Panc1 (cell line): ENCODE results near the gene SATB1. TPM values are rescaled to one million over a fixed set of nuclear protein-coding genes. Genes with fewer than 3 reads are reported as not detected.
"Not testable (repeated sequence)": the region's sequence is repeated elsewhere in the genome, so short reads cannot be mapped to it uniquely, and the experiment has no call there.

ENCODE experiments used
- ATAC-seq: fragments of 200-7000 bp; cut with Tn5 transposase; 2 replicates; pipeline ENCODE4 v1.9.1; 2020; ENCODE audit warnings: mild to moderate bottlenecking, moderate library complexity
- BruUV-seq: library from RNA; stranded (reverse); fragments of 400-500 nt; replicated peaks from 2 replicates; lab custom pipeline; 2021; lab: Mats Ljungman, UMichigan
- CTCF ChIA-PET: fragments of 300-600 bp; sonication (Branson Sonifier 250); formaldehyde crosslinking; loops from one replicate; lab custom pipeline; 2022; ENCODE audit warnings: antibody characterized with exemption; lab: Charles Lee
- POLR2A ChIA-PET: fragments of 300-600 bp; sonication (Branson Sonifier 250); formaldehyde crosslinking; loops from one replicate; lab custom pipeline; 2022; ENCODE audit warnings: antibody characterized with exemption; lab: Charles Lee
- DNase-seq: peaks from one replicate; pipeline ENCODE4 v3.0.0-alpha.2; 2010; ENCODE audit warnings: low read depth, low spot score
- H3K27ac ChIP-seq: 2 replicates; pipeline ENCODE4 v1.5.1; 2011; ENCODE audit warnings: mild to moderate bottlenecking, low read length, inconsistent platforms
- H3K27me3 ChIP-seq: fragments of 200-500 bp; sonication (Bioruptor generic); 2 replicates; pipeline ENCODE4 v1.6.0; 2014; ENCODE audit warnings: low read length, inconsistent platforms; ENCODE audit not compliant: control insufficient read depth, insufficient read depth
- H3K36me3 ChIP-seq: fragments of 200-500 bp; sonication (Bioruptor generic); 2 replicates; pipeline ENCODE4 v1.5.1; 2014; ENCODE audit warnings: inconsistent platforms, mild to moderate bottlenecking, low read length, moderate library complexity; ENCODE audit not compliant: control insufficient read depth, insufficient read depth
- H3K4me1 ChIP-seq: 2 replicates; pipeline ENCODE4 v1.5.1; 2011; ENCODE audit warnings: inconsistent platforms, mild to moderate bottlenecking, low read length, moderate library complexity; ENCODE audit not compliant: control insufficient read depth, insufficient read depth
- H3K4me3 ChIP-seq, 2 experiments: 2 replicates each; pipeline ENCODE4 v1.5.1; 2011 to 2012; ENCODE audit warnings: low read depth in 2 of 2, low read length in 2 of 2, mild to moderate bottlenecking in 2 of 2, inconsistent platforms in 1 of 2, moderate library complexity in 1 of 2
- H3K9me3 ChIP-seq: fragments of 200-500 bp; sonication (Bioruptor generic); 2 replicates; pipeline ENCODE4 v1.5.1; 2014; ENCODE audit warnings: low read depth, mild to moderate bottlenecking, inconsistent platforms, low read length, moderate library complexity; ENCODE audit not compliant: control insufficient read depth, insufficient read depth
- CTCF ChIP-seq: fragments of 450-650 bp; IDR thresholded peaks from 2 replicates; pipeline ENCODE4 v1.5.1; 2017; ENCODE audit warnings: mild to moderate bottlenecking
- POLR2AphosphoS5 ChIP-seq: IDR thresholded peaks from 2 replicates; pipeline ENCODE4 v1.6.1; 2012; ENCODE audit warnings: mild to moderate bottlenecking, low read depth, low read length, moderate library complexity
- REST ChIP-seq, 2 experiments: IDR thresholded peaks; 2 replicates each; pipeline ENCODE4 v1.6.1; 2011 to 2012; ENCODE audit warnings: low read depth in 2 of 2, control low read depth in 1 of 2, low read length in 1 of 2, mild to moderate bottlenecking in 1 of 2, moderate library complexity in 1 of 2; ENCODE audit not compliant: insufficient read depth in 1 of 2
- SIN3A ChIP-seq: IDR thresholded peaks from 2 replicates; pipeline ENCODE4 v1.6.1; 2012; ENCODE audit warnings: low read depth, mild to moderate bottlenecking, low read length, moderate library complexity, borderline replicate concordance; ENCODE audit not compliant: insufficient read depth
- TCF7L2 ChIP-seq: IDR thresholded peaks from 2 replicates; pipeline ENCODE4 v1.6.1; 2011; ENCODE audit warnings: mild to moderate bottlenecking, low read depth, low read length, inconsistent platforms
- in situ Hi-C: cut with HindIII; loops from 2 replicates; pipeline ENCODE4 v1.10.0; 2016; ENCODE audit warnings: low sequenced_read_pairs, low pct_unique_long_range_greater_than_20kb
- intact Hi-C: fragments of 100-400 bp; cut with micrococcal nuclease; formaldehyde crosslinking; loops from one replicate; pipeline ENCODE4 v1.10.0; 2022; ENCODE audit not compliant: unreplicated experiment
- total RNA-seq: library from RNA; stranded (reverse); gene quantifications from one replicate; pipeline ENCODE4 v1.2.1, GENCODE V29; 2021; ENCODE audit not compliant: unreplicated experiment

SATB1 gene
- total RNA-seq, 1 experiment from 2014 or later = 0.31 TPM

DNA sequence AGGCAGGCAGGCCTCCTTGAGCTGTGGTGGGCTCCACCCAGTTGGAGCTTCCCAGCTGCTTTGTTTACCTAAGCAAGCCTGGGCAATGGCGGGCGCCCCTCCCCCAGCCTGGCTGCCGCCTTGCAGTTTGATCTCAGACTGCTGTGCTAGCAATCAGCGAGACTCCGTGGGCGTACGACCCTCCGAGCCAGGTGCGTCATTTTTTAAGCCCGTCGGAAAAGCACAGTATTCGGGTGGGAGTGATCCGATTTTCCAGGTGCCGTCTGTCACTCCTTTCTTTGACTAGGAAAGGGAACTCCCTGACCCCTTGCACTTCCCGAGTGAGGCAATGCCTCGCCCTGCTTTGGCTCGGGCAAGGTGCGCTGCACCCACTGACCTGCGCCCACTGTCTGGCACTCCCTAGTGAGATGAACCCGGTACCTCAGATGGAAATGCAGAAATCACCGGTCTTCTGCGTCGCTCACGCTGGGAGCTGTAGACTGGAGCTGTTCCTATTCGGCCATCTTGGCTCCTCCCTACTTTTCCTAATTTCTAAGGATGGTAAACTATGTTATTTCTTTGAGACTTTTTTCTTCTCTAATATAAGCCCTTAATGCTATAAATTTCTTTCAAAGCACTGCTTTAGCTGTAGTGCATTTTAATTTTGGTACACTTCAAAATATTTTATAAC, 94.2 kb downstream of the SATB1 start:
- H3K27ac ChIP-seq, BruUV-seq, CTCF ChIA-PET: not testable (repeated sequence)

DNA sequence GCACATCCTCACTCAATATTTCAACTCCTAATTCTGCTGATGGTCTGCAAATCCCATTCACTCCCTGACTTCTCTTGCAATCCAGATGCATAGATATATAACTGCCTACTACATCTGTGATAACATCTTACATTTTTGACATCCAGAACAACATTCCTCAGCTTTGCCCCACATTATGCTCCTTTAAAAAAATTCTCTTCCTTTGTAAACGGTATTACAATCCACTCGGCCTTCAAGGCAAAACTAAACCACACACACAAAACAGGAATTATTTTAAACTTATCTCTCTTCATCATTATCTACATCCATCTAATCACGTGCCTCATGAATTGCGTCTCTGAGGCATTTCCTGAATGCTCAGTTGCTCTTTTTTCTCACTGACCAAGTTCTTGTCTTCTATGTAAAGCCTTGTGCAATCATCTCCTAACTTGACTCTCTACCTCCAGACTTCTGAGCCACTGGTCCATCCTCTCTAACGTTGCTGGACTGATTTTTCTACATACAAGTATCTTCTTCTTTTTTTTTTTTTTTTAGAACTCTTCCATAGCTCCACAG, 117.0 kb downstream of the SATB1 start:
- Histone ChIP-seq H3K36me3 (no peaks in the 10 kb centered on the region), H3K9me3 (no peaks in the 10 kb centered on the region), H3K4me1 (no peaks in the 10 kb centered on the region), H3K27ac (no peak overlapping the region), H3K4me3 (no peak overlapping the region), H3K27me3 (no peaks in the 10 kb centered on the region)
- no peak for DNase-seq
- no peak for ATAC-seq
- CTCF ChIA-PET = no interaction called here
- no TSS peak for BruUV-seq
- intact Hi-C loops (no loop called here), in situ Hi-C loops (no loop called here)
- TF ChIP-seq TCF7L2 (no peak), POLR2AphosphoS5 (no peak), CTCF (no peak), REST (IDR thresholded peaks at IDR 0.05; ENCODE audit: insufficient read depth in 1 of 2, low read depth in 2 of 2, low read length in 1 of 2) (no peak), SIN3A (no peak)
- POLR2A ChIA-PET = interaction anchor here (0.6 kb wide), 1 partner anchor 100 kb away, joined by 3 read pairs; no protein-coding TSS in a partner anchor

More for the DNA sequence above, 94.2 kb downstream of the SATB1 start:
- H3K36me3 ChIP-seq, intact Hi-C loops, POLR2A ChIA-PET, H3K4me3 ChIP-seq, in situ Hi-C loops, H3K4me1 ChIP-seq, DNase-seq, H3K27me3 ChIP-seq, H3K9me3 ChIP-seq, ATAC-seq: not testable (repeated sequence)

GRCh38 chr3:18307529-18307928, 117.6 kb downstream of the SATB1 start:
- DNase-seq (no peak), ATAC-seq (no peak)
- H3K4me1 ChIP-seq = no peaks in the 10 kb centered on the region
- POLR2A ChIA-PET = no interaction called here
- no peaks in the 10 kb centered on the region for H3K9me3 ChIP-seq
- intact Hi-C loops = no loop called here
- H3K36me3 ChIP-seq = no peaks in the 10 kb centered on the region
- in situ Hi-C loops = no loop called here
- CTCF ChIA-PET = no interaction called here
- no peak overlapping the region for H3K4me3 ChIP-seq
- no peak for TF ChIP-seq REST (IDR thresholded peaks at IDR 0.05; ENCODE audit: insufficient read depth in 1 of 2, low read depth in 2 of 2, low read length in 1 of 2)
- no peak overlapping the region for H3K27ac ChIP-seq
- H3K27me3 ChIP-seq = no peaks in the 10 kb centered on the region
- no TSS peak for BruUV-seq
